HG03039 (cell line): ENCODE results near the gene LSM4.
"Not testable (repeated sequence)": the region's sequence is repeated elsewhere in the genome, so short reads cannot be mapped to it uniquely, and the experiment has no call there.

Source experiments
- ATAC-seq: cut with Tn5 transposase; IDR thresholded peaks from one replicate; pipeline ENCODE4 v1.9.1; 2021; ENCODE audit warnings: mild to moderate bottlenecking, moderate library complexity; ENCODE audit not compliant: unreplicated experiment

Gene LSM4

GRCh38 chr19:18322759-18323460 lies at the start of gene LSM4:
TSS of gene LSM4 (minus strand) at chr19:18323076. CDS start at chr19:18323020, 56 bp downstream.
- ATAC-seq, result peak; percentile 87

GRCh38 chr19:18368504-18369222 lies 45.8 kb upstream of the LSM4 start:
- ATAC-seq, result no peak

- no peak for ATAC-seq
Measured at GRCh38 chr19:18366021-18366435, 43.2 kb upstream of the LSM4 start.

- ATAC-seq, result no peak
Measured at GRCh38 chr19:18364826-18365528, 42.1 kb upstream of the LSM4 start.

- ATAC-seq, result not testable (repeated sequence)
Measured at GRCh38 chr19:18364277-18364825, 41.5 kb upstream of the LSM4 start.

GRCh38 chr19:18363787-18364186 lies 40.9 kb upstream of the LSM4 start:
- no peak for ATAC-seq

GRCh38 chr19:18362934-18363542 lies 40.2 kb upstream of the LSM4 start:
- ATAC-seq, result no peak

- ATAC-seq, result no peak
Measured at GRCh38 chr19:18361646-18362045, 38.8 kb upstream of the LSM4 start.

GRCh38 chr19:18357041-18357440 lies 34.2 kb upstream of the LSM4 start:
- ATAC-seq, result no peak

- not testable (repeated sequence) for ATAC-seq
Measured at GRCh38 chr19:18354743-18355142, 31.9 kb upstream of the LSM4 start.

GRCh38 chr19:18353378-18354005 lies 30.6 kb upstream of the LSM4 start:
- no peak for ATAC-seq

GRCh38 chr19:18351544-18351943 lies 28.7 kb upstream of the LSM4 start:
- ATAC-seq, result no peak

GRCh38 chr19:18350490-18350889 lies 27.6 kb upstream of the LSM4 start:
- no peak for ATAC-seq

- ATAC-seq, result no peak
Measured at GRCh38 chr19:18349524-18350128, 26.8 kb upstream of the LSM4 start.

- ATAC-seq, result not testable (repeated sequence)
Measured at GRCh38 chr19:18348818-18349339, 26.0 kb upstream of the LSM4 start.

GRCh38 chr19:18348171-18348570 lies 25.3 kb upstream of the LSM4 start:
- ATAC-seq, result no peak

GRCh38 chr19:18346091-18346490 lies 23.2 kb upstream of the LSM4 start:
- no peak for ATAC-seq

- ATAC-seq, result no peak
Measured at GRCh38 chr19:18345296-18345695, 22.4 kb upstream of the LSM4 start.

GRCh38 chr19:18344582-18344950 lies 21.7 kb upstream of the LSM4 start:
- no peak for ATAC-seq

GRCh38 chr19:18342090-18342632 lies 19.3 kb upstream of the LSM4 start:
- no peak for ATAC-seq
